ENCODE results near the gene NTNG2.

- TF ChIP-seq CTCF (IDR thresholded peaks at IDR 0.05) (no peak), POLR2A (IDR thresholded peaks at IDR 0.05) (no peak)
These were observed 786 bp upstream of the NTNG2 start for GRCh38 chr9:132160802-132161742.
